GM03348 (cell line): ENCODE results near the gene ZNF793.

Experiments
- DNase-seq: peaks from one replicate; pipeline ENCODE4 v3.0.0; 2012; ENCODE audit warnings: low spot score

The ZNF793 gene

GRCh38 chr19:37506387-37507166, at the start of gene ZNF793:
ZNF793 (plus strand) TSS chr19:37506939; CDS start chr19:37523440, 16,501 bp downstream.
- peak; percentile 73 for DNase-seq

GRCh38 chr19:37466277-37466797, 40.4 kb upstream of the ZNF793 start:
- DNase-seq = no peak

- DNase-seq = peak; percentile 89
These were observed 39.7 kb upstream of the ZNF793 start, which contains the start of gene ZNF569 for GRCh38 chr19:37466798-37467607. ZNF569 (minus strand) TSS chr19:37467444; CDS start chr19:37444921, 22,523 bp downstream.

GRCh38 chr19:37467608-37468090, 39.1 kb upstream of the ZNF793 start:
- no peak for DNase-seq

GRCh38 chr19:37468961-37469777, 37.6 kb upstream of the ZNF793 start, which contains the start of gene ZNF570:
ZNF570 (plus strand) TSS chr19:37469356; CDS start chr19:37470355, 999 bp downstream.
- peak; percentile 93 for DNase-seq

GRCh38 chr19:37470216-37470615, 36.5 kb upstream of the ZNF793 start:
- DNase-seq = peak; percentile 1

GRCh38 chr19:37472165-37472564, 34.6 kb upstream of the ZNF793 start:
- DNase-seq = no peak

- DNase-seq = no peak
These were observed 22.2 kb upstream of the ZNF793 start for GRCh38 chr19:37484406-37485168.

GRCh38 chr19:37492213-37492612, 14.5 kb upstream of the ZNF793 start:
- DNase-seq = no peak

GRCh38 chr19:37505958-37506386, 767 bp upstream of the ZNF793 start:
- no peak for DNase-seq

GRCh38 chr19:37507167-37507464, 377 bp downstream of the ZNF793 start:
- no peak for DNase-seq

- no peak for DNase-seq
These were observed 4.4 kb downstream of the ZNF793 start for GRCh38 chr19:37511186-37511585.

- no peak for DNase-seq
These were observed 5.1 kb downstream of the ZNF793 start for GRCh38 chr19:37511821-37512220.

GRCh38 chr19:37513397-37513796, 6.7 kb downstream of the ZNF793 start:
- no peak for DNase-seq

GRCh38 chr19:37519890-37520289, 13.2 kb downstream of the ZNF793 start:
- DNase-seq = no peak

- DNase-seq = no peak
These were observed 30.7 kb downstream of the ZNF793 start for GRCh38 chr19:37537391-37537947.

GRCh38 chr19:37551129-37551993, 44.6 kb downstream of the ZNF793 start:
- peak; percentile 86 for DNase-seq

GRCh38 chr19:37563518-37563917, 56.8 kb downstream of the ZNF793 start:
- no peak for DNase-seq

GRCh38 chr19:37564624-37565369, 58.1 kb downstream of the ZNF793 start:
- DNase-seq = no peak
